HepG2 (cell line): ENCODE measurements around the gene PLXNA4.

Experiments
- REST ChIP-seq, 2 experiments: IDR thresholded peaks; 2 replicates each; pipeline ENCODE4 v1.6.1; 2011 to 2012; ENCODE audit warnings: low read length in 2 of 2, borderline replicate concordance in 1 of 2, low read depth in 1 of 2, mild to moderate bottlenecking in 1 of 2, moderate library complexity in 1 of 2
- ZNF251 ChIP-seq: sonication (generic); formaldehyde crosslinking; IDR thresholded peaks from 2 replicates; pipeline ENCODE4 v1.9.0; 2021; ENCODE audit warnings: mild to moderate bottlenecking, missing genetic modification reagents
- ZNF704 ChIP-seq: sonication (generic); formaldehyde crosslinking; IDR thresholded peaks from 2 replicates; pipeline ENCODE4 v1.8.1; 2023; ENCODE audit warnings: mild to moderate bottlenecking, inconsistent platforms, moderate library complexity, missing genetic modification reagents, borderline replicate concordance

- TF ChIP-seq ZNF704 (no peak), REST (IDR thresholded peaks at IDR 0.05; ENCODE audit: borderline replicate concordance in 1 of 2, low read depth in 1 of 2, low read length in 2 of 2) (no peak), ZNF251 (no peak)
These were observed 357.4 kb downstream of the PLXNA4 start for GRCh38 chr7:132218876-132219275.
